NCI-H2081 treated with DMSO at 0.1 percent for 48 hours (cell line): ENCODE results near the gene R3HCC1L.

Source experiments
- DNase-seq: peaks from one replicate; lab custom pipeline; 2025; lab: John Stamatoyannopoulos, UW

R3HCC1L gene

DNA sequence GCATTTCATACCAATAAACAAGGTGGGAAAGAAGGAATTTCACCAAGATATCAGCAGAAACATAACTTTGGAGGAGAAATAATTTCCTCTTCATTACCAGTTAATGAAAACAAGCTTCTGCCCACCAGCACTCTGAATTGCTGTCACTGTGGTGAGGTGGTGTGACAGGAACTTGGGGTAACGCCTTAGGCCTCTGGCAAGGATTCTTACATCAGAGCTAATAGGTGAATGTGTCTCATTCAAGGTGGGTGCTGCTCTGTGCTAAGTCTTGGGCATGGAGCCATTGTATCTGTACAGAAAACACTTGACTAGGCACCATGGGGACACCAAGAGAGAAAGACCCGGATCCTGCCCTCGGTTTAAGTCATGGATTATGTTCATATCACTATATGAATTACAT lies 141.9 kb downstream of the R3HCC1L start:
- no peak for DNase-seq

DNA sequence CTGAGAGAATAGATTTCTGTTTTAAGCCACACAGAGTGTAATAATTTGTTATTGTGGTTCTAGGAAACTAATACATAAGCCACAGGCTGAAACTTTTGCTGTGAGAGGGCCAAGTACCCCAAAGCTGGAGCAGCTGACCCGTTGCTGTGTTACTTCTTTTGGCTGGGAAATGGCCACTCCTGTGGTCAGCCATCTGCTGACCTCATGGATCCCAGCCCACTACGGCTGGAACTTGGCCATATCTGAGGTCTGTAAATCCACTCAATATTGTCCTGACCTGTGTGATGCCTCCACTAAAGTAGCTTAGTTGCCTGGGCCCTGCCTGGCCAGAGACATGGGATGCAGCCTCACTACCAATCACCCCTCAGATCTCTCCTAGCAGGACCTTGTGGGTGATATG lies 151.0 kb downstream of the R3HCC1L start:
- no peak for DNase-seq

DNA sequence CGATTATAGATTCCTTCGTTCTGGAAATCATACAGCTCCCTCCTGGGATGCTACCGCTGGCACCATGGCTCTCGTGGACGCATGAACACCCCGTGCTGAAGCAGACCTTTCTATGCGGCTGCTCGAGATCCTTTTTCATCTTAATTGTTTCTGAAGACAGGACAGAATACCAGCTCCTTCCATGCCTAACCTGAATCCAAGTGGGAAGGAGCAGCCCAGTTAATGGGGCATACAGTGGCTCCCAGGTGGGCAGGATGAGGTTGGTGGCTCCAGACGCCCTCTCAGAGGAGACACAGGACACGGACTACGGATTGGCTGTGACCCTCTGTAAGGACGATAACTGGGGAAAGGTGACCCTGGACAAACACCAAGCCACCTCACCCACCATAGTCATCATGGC lies 152.0 kb downstream of the R3HCC1L start:
- DNase-seq, result no peak

DNA sequence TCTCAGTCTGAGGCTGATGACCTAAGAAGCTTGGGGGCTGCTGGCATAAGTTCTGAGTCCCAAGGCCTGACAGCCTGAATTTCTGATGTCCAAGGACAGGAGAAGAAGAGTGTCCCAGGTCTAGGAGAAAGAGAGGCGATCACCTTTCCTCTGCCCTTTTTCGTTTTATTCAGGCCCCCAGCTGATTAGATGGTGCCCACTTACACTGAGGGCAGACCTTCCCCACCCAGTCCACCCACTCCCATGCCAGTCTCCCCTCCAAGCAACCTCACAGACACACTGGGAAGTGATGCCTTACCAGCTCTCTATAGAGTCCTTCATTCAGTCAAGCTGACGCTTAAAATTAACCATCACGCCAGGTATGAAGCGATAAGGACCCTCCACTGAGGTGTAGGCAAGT lies 152.9 kb downstream of the R3HCC1L start:
- no peak for DNase-seq

DNA sequence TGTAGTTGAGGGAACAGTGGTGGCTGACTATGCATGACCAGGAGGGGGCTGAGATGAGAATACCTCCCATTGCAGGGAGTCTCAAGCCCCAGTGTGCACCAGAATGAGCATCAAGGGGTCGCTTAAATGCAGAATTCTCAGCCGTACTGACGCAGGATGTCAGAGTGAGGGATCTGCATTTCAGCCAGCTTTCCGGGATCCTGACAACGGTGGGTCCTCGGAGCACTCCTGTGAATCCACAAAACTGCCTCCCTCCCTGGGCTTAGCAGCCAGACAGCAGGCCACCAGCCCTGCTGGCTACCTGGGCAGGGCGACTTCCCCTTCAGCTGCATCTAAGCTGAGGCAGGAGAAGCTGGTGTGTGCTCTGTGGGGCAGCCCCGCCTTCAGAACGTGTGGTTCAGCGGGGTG lies 155.3 kb downstream of the R3HCC1L start:
- DNase-seq, result no peak

DNA sequence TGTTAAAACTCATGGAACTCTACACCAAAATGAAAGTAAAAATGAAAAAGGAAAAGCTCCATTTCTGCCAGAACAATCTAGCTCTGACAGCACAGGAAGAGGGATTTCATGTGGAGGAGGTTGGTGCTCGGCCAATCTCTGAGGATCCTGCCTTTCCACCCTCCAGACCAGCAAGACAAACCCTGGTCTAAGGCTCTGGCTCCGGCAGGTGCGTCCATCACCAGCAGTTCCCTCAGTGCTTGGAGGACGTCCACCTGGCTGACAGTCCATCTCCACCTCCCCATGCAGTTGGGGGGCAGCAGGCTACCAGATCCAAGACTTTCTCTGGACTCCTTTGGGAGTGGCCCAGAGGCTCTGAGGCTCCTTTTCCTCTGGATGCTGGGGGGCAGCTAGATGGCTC lies 158.5 kb downstream of the R3HCC1L start:
- DNase-seq, result no peak

DNA sequence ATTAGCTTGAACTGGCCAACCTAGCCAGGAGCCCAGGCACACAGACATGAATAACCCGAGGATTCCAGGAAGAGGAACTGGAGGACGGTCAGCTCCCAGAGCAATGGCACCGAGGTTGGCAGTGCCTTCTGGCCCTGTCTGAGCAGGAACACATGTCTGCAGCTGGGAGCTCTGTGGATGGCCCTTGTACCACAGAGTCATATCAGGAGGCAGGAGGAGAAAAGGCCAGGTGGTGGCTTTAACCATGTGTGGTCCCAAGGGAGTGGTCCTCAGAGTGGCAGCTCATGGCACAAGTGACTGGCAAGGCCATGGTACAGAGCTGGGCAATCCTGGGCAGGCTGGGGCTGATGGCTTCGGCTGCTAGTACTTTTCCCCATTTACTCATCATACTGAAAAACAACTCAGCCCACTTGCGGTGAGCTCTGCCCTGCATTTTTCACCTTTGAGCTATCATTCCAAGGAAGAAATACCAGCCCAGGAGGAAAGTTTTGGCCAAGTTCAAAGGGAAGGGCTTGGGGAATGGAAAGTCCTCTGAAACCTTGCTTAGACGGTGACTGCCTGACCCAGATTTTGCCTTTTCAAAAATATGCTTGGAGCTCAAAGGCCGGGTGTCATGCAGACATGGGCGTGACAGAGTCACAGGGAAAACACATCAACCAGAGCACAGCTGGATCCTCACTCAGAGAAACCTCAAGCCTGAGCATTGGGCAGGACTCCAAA lies 159.3 kb downstream of the R3HCC1L start:
- no peak for DNase-seq

DNA sequence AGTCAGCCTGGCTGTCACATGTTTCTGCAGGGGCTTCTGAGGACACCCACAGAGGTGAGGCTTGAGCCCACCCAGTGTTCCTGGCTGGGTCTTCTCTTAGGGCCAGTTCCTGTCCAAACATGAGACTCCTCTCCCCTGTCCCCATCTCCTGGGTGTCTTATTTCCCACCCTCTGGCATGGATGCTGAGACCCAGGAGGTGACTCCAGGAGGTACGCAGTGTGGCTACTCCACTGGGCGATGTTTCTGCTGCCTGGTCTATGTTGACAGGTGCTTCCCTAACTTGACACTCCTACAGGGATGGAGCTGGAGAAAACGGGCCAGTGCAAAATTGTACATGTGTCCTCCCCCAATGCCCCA lies 159.8 kb downstream of the R3HCC1L start:
- DNase-seq, result no peak
